ENCODE data around the gene GK. TPM values are rescaled to one million over a fixed set of nuclear protein-coding genes. Genes with fewer than 3 reads are reported as not detected.

Gene GK
- total and polyA plus RNA-seq, 2 of the 8 experiments (the other 6 are each of a cell fraction or from before 2014, with no cell fraction given) = 2.9 to 11.2 TPM

DNA sequence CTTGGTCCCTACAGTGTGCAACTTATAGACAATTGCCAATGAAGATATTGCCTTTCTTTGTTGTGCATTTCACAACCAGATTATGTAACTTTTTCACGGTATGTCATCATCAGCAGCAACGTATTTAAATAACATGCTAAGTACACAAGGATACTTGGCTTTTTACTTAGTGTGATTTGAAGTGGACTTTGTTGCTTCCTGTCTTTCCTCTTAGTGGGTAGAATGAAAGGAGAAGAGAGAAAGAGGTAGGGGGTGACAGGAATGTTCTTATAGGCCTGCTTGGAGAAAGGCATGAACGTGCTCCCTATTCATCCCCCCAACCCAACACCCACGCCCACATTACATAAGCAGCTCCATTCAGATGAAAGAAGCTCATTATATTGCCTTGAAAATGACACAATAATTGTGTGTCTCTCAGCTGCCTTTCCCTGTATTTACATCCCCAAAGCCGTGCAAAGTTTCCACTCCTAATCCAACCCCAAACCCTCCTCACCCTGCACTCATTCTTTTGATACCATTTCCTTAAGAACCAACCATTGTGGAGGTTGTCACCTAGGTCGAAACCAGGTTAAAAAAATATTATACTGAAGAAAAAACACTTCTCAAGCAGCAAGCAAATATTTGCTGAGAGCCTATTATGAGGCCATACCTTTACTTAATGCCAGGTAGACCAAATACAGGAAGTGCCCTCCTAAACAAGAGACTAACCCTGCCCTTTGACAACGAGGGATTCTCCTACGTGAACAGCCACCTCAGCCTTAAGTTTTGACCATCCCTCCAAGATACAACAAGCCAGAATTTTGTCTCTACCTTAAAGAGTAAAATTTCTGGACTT is 25.2 kb upstream of the GK start (continued):
- TF ChIP-seq, protein P1, sequence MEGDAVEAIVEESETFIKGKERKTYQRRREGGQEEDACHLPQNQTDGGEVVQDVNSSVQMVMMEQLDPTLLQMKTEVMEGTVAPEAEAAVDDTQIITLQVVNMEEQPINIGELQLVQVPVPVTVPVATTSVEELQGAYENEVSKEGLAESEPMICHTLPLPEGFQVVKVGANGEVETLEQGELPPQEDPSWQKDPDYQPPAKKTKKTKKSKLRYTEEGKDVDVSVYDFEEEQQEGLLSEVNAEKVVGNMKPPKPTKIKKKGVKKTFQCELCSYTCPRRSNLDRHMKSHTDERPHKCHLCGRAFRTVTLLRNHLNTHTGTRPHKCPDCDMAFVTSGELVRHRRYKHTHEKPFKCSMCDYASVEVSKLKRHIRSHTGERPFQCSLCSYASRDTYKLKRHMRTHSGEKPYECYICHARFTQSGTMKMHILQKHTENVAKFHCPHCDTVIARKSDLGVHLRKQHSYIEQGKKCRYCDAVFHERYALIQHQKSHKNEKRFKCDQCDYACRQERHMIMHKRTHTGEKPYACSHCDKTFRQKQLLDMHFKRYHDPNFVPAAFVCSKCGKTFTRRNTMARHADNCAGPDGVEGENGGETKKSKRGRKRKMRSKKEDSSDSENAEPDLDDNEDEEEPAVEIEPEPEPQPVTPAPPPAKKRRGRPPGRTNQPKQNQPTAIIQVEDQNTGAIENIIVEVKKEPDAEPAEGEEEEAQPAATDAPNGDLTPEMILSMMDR (IDR thresholded peaks at IDR 0.05; ENCODE audit: control extremely low read depth in 1 of 3, insufficient read depth in 1 of 3, low read depth in 1 of 3, low read length in 3 of 3) = no peak
- TF ChIP-seq POLR2A (IDR thresholded peaks at IDR 0.05; ENCODE audit: control extremely low read depth in 1 of 2, low read depth in 2 of 2, low read length in 2 of 2) = no peak
- TF ChIP-seq SIRT6 (IDR thresholded peaks at IDR 0.05; ENCODE audit: low read length) = no peak
- no peak for TF ChIP-seq SRF (IDR thresholded peaks at IDR 0.05; ENCODE audit: low read depth, low read length)
- TF ChIP-seq JUN (IDR thresholded peaks at IDR 0.05; ENCODE audit: low read depth, low read length) = no peak
- no peak for TF ChIP-seq RAD21 (IDR thresholded peaks at IDR 0.05 in 1 of 2, conservative IDR thresholded peaks at IDR 0.05 in 1 of 2; ENCODE audit: low read depth in 2 of 2, low read length in 2 of 2)
- TF ChIP-seq, protein P2, sequence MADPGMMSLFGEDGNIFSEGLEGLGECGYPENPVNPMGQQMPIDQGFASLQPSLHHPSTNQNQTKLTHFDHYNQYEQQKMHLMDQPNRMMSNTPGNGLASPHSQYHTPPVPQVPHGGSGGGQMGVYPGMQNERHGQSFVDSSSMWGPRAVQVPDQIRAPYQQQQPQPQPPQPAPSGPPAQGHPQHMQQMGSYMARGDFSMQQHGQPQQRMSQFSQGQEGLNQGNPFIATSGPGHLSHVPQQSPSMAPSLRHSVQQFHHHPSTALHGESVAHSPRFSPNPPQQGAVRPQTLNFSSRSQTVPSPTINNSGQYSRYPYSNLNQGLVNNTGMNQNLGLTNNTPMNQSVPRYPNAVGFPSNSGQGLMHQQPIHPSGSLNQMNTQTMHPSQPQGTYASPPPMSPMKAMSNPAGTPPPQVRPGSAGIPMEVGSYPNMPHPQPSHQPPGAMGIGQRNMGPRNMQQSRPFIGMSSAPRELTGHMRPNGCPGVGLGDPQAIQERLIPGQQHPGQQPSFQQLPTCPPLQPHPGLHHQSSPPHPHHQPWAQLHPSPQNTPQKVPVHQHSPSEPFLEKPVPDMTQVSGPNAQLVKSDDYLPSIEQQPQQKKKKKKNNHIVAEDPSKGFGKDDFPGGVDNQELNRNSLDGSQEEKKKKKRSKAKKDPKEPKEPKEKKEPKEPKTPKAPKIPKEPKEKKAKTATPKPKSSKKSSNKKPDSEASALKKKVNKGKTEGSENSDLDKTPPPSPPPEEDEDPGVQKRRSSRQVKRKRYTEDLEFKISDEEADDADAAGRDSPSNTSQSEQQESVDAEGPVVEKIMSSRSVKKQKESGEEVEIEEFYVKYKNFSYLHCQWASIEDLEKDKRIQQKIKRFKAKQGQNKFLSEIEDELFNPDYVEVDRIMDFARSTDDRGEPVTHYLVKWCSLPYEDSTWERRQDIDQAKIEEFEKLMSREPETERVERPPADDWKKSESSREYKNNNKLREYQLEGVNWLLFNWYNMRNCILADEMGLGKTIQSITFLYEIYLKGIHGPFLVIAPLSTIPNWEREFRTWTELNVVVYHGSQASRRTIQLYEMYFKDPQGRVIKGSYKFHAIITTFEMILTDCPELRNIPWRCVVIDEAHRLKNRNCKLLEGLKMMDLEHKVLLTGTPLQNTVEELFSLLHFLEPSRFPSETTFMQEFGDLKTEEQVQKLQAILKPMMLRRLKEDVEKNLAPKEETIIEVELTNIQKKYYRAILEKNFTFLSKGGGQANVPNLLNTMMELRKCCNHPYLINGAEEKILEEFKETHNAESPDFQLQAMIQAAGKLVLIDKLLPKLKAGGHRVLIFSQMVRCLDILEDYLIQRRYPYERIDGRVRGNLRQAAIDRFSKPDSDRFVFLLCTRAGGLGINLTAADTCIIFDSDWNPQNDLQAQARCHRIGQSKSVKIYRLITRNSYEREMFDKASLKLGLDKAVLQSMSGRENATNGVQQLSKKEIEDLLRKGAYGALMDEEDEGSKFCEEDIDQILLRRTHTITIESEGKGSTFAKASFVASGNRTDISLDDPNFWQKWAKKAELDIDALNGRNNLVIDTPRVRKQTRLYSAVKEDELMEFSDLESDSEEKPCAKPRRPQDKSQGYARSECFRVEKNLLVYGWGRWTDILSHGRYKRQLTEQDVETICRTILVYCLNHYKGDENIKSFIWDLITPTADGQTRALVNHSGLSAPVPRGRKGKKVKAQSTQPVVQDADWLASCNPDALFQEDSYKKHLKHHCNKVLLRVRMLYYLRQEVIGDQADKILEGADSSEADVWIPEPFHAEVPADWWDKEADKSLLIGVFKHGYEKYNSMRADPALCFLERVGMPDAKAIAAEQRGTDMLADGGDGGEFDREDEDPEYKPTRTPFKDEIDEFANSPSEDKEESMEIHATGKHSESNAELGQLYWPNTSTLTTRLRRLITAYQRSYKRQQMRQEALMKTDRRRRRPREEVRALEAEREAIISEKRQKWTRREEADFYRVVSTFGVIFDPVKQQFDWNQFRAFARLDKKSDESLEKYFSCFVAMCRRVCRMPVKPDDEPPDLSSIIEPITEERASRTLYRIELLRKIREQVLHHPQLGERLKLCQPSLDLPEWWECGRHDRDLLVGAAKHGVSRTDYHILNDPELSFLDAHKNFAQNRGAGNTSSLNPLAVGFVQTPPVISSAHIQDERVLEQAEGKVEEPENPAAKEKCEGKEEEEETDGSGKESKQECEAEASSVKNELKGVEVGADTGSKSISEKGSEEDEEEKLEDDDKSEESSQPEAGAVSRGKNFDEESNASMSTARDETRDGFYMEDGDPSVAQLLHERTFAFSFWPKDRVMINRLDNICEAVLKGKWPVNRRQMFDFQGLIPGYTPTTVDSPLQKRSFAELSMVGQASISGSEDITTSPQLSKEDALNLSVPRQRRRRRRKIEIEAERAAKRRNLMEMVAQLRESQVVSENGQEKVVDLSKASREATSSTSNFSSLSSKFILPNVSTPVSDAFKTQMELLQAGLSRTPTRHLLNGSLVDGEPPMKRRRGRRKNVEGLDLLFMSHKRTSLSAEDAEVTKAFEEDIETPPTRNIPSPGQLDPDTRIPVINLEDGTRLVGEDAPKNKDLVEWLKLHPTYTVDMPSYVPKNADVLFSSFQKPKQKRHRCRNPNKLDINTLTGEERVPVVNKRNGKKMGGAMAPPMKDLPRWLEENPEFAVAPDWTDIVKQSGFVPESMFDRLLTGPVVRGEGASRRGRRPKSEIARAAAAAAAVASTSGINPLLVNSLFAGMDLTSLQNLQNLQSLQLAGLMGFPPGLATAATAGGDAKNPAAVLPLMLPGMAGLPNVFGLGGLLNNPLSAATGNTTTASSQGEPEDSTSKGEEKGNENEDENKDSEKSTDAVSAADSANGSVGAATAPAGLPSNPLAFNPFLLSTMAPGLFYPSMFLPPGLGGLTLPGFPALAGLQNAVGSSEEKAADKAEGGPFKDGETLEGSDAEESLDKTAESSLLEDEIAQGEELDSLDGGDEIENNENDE (IDR thresholded peaks at IDR 0.05; ENCODE audit: insufficient replicate concordance, low read length) = no peak
- TF ChIP-seq SP2 (IDR thresholded peaks at IDR 0.05; ENCODE audit: low read length) = no peak

Measured in H1 (cell line).